DOHH2 (cell line): ENCODE results near the gene PIK3R2.

Source experiments
- CTCF ChIP-seq: fragments of 200-600 bp; sonication (generic); IDR thresholded peaks from one replicate; pipeline ENCODE4 v1.5.1; 2014; ENCODE audit warnings: antibody characterized with exemption, mild to moderate bottlenecking, low read depth, low read length; ENCODE audit not compliant: poor library complexity, severe bottlenecking
- EZH2phosphoT487 ChIP-seq: fragments of 200-600 bp; sonication (generic); IDR thresholded peaks from 2 replicates; pipeline ENCODE4 v1.6.1; 2017; ENCODE audit warnings: borderline replicate concordance, mild to moderate bottlenecking, antibody characterized with exemption, low read length, moderate library complexity, mixed read lengths

- TF ChIP-seq CTCF (no peak), EZH2phosphoT487 (no peak)
Measured at GRCh38 chr19:18183529-18183928, 30.6 kb downstream of the PIK3R2 start.
